H1 (cell line): ENCODE data around the gene DOLK. TPM values are rescaled to one million over a fixed set of nuclear protein-coding genes. Genes with fewer than 3 reads are reported as not detected.

ENCODE experiments used
- CTCF ChIA-PET: fragments of 300-600 bp; sonication (Branson Sonifier 250); formaldehyde crosslinking; loops from one replicate; lab custom pipeline; 2021; ENCODE audit not compliant: partially characterized antibody; lab: Charles Lee
- POLR2A ChIA-PET: fragments of 300-600 bp; sonication (Branson Sonifier 250); formaldehyde crosslinking; loops from one replicate; lab custom pipeline; 2021; ENCODE audit warnings: inconsistent platforms; ENCODE audit not compliant: partially characterized antibody; lab: Charles Lee
- DNase-seq, 2 experiments: peaks; one replicate each; pipeline versions ENCODE4 v3.0.0 to v3.0.0-alpha.2; 2010 to 2022; ENCODE audit warnings: low spot score in 2 of 2, low read depth in 1 of 2, mixed read lengths in 1 of 2
- FAIRE-seq: peaks from 2 replicates; lab custom pipeline; 2011; peaks lifted over from hg19 to GRCh38; lab: Jason Lieb, UNC
- H2AFZ ChIP-seq: 2 replicates; pipeline ENCODE4 v1.8.1; 2012; ENCODE audit warnings: low read length, inconsistent platforms
- H2AK5ac ChIP-seq: 2 replicates; pipeline ENCODE4 v1.6.1; 2013; ENCODE audit warnings: low read depth, low read length
- H2BK120ac ChIP-seq: replicated peaks from 2 replicates; pipeline ENCODE3; 2013; ENCODE audit warnings: low read depth, low read length, inconsistent platforms
- H2BK12ac ChIP-seq: 2 replicates; pipeline ENCODE4 v1.6.1; 2013; ENCODE audit warnings: low read depth, low read length
- H2BK15ac ChIP-seq: 2 replicates; pipeline ENCODE4 v1.6.1; 2013; ENCODE audit warnings: low read length
- H2BK20ac ChIP-seq: 2 replicates; pipeline ENCODE4 v1.6.1; 2013; ENCODE audit warnings: low read length
- H2BK5ac ChIP-seq: 2 replicates; pipeline ENCODE4 v1.6.1; 2013; ENCODE audit warnings: low read depth, low read length
- H3K14ac ChIP-seq: 2 replicates; pipeline ENCODE4 v1.6.1; 2013; ENCODE audit warnings: inconsistent platforms; ENCODE audit not compliant: insufficient read length
- H3K18ac ChIP-seq: 2 replicates; pipeline ENCODE4 v1.6.1; 2013; ENCODE audit warnings: low read length; ENCODE audit errors: extremely low read depth
- H3K23ac ChIP-seq: 2 replicates; pipeline ENCODE4 v1.6.1; 2013; ENCODE audit warnings: inconsistent platforms; ENCODE audit not compliant: insufficient read length
- H3K23me2 ChIP-seq: 2 replicates; pipeline ENCODE4 v1.6.1; 2013; ENCODE audit warnings: low read depth, low read length
- H3K27ac ChIP-seq: 2 replicates; pipeline ENCODE4 v1.6.1; 2011; ENCODE audit warnings: low read depth, low read length, inconsistent platforms
- H3K27me3 ChIP-seq, 4 experiments: replicated peaks in 1 of 4; 1 replicate in 1 of 4; 2 replicates in 3 of 4; pipeline versions ENCODE4 v1.6.1 to v1.8.1; 2011 to 2013; ENCODE audit warnings: low read length in 3 of 4, mild to moderate bottlenecking in 3 of 4, inconsistent platforms in 2 of 4, mixed read lengths in 2 of 4, moderate library complexity in 1 of 4; ENCODE audit not compliant: control insufficient read depth in 3 of 4, insufficient read depth in 3 of 4; ENCODE audit errors: extremely low read depth in 1 of 4
- H3K36me3 ChIP-seq, 4 experiments: 2 replicates each; pipeline versions ENCODE4 v1.6.1 to v1.8.1; 2011 to 2013; ENCODE audit warnings: mild to moderate bottlenecking in 4 of 4, low read length in 3 of 4, moderate library complexity in 2 of 4, control low read depth in 1 of 4, inconsistent platforms in 1 of 4; ENCODE audit not compliant: insufficient read depth in 4 of 4, control insufficient read depth in 2 of 4
- H3K4ac ChIP-seq: replicated peaks from 2 replicates; pipeline ENCODE3; 2013; ENCODE audit warnings: low read length, low read depth, mixed read lengths, inconsistent platforms; ENCODE audit not compliant: insufficient read length
- H3K4me1 ChIP-seq, 4 experiments: replicated peaks in 1 of 4; 1 replicate in 1 of 4; 2 replicates in 3 of 4; pipeline versions ENCODE4 v1.6.1 to v1.8.1; 2011 to 2013; ENCODE audit warnings: low read length in 3 of 4, inconsistent platforms in 2 of 4, mixed read lengths in 1 of 4; ENCODE audit not compliant: insufficient read depth in 4 of 4, control insufficient read depth in 3 of 4
- H3K4me2 ChIP-seq, 2 experiments: 2 replicates each; pipeline versions ENCODE4 v1.6.1 to v1.8.1; 2011 to 2013; ENCODE audit warnings: low read depth in 2 of 2, low read length in 2 of 2, control low read depth in 1 of 2, inconsistent platforms in 1 of 2, mild to moderate bottlenecking in 1 of 2; ENCODE audit not compliant: insufficient read depth in 1 of 2
- H3K4me3 ChIP-seq, 4 experiments: fragments of 200-600, 300-600 bp in 1 of 4; sonication (generic), shearing (Covaris generic), sonication (Bioruptor Twin) in 1 of 4; 2 replicates each; pipeline versions ENCODE4 v1.5.1 to v1.8.1; 2011 to 2016; ENCODE audit warnings: low read length in 4 of 4, low read depth in 3 of 4, control low read depth in 2 of 4, inconsistent platforms in 2 of 4, mild to moderate bottlenecking in 2 of 4, mixed read lengths in 1 of 4, moderate library complexity in 1 of 4; ENCODE audit not compliant: insufficient read depth in 2 of 4; ENCODE audit errors: extremely low read depth in 1 of 4
- H3K56ac ChIP-seq: replicated peaks from 2 replicates; pipeline ENCODE3; 2013; ENCODE audit warnings: low read depth, mild to moderate bottlenecking, mixed read lengths, low read length, inconsistent platforms; ENCODE audit not compliant: insufficient read length
- H3K79me1 ChIP-seq: 2 replicates; pipeline ENCODE4 v1.6.1; 2013; ENCODE audit warnings: low read depth, low read length, control low read depth
- H3K79me2 ChIP-seq, 2 experiments: 2 replicates each; pipeline versions ENCODE4 v1.6.1 to v1.8.1; 2012 to 2013; ENCODE audit warnings: low read length in 2 of 2, mild to moderate bottlenecking in 2 of 2, inconsistent platforms in 1 of 2; ENCODE audit not compliant: insufficient read depth in 2 of 2, control insufficient read depth in 1 of 2
- H3K9ac ChIP-seq, 4 experiments: replicated peaks in 1 of 4; 1 replicate in 1 of 4; 2 replicates in 3 of 4; pipeline versions ENCODE4 v1.6.1 to v1.8.1; 2011 to 2013; ENCODE audit warnings: low read depth in 3 of 4, low read length in 3 of 4, control low read depth in 2 of 4, mild to moderate bottlenecking in 2 of 4, moderate library complexity in 2 of 4, inconsistent platforms in 1 of 4; ENCODE audit errors: extremely low read depth in 1 of 4
- H3K9me3 ChIP-seq, 2 experiments: 2 replicates each; pipeline versions ENCODE4 v1.6.1 to v1.8.1; 2012 to 2013; ENCODE audit warnings: mild to moderate bottlenecking in 2 of 2, moderate library complexity in 2 of 2, control low read depth in 1 of 2, inconsistent platforms in 1 of 2, low read depth in 1 of 2, low read length in 1 of 2, mixed read lengths in 1 of 2; ENCODE audit not compliant: insufficient read depth in 2 of 2
- H4K20me1 ChIP-seq, 2 experiments: replicated peaks in 1 of 2; 2 replicates each; pipeline versions ENCODE3 to v1.8.1; 2011 to 2013; ENCODE audit warnings: inconsistent platforms in 2 of 2, low read length in 2 of 2, mild to moderate bottlenecking in 1 of 2; ENCODE audit not compliant: insufficient read depth in 2 of 2, control insufficient read depth in 1 of 2
- H4K5ac ChIP-seq: 2 replicates; pipeline ENCODE4 v1.6.1; 2013; ENCODE audit warnings: low read length, low read depth, mixed read lengths, inconsistent platforms; ENCODE audit not compliant: insufficient read length
- H4K8ac ChIP-seq: 2 replicates; pipeline ENCODE4 v1.8.0; 2013; ENCODE audit warnings: mild to moderate bottlenecking, moderate library complexity, low read length, inconsistent platforms; ENCODE audit not compliant: insufficient read depth; ENCODE audit errors: extremely low read depth
- H4K91ac ChIP-seq: replicated peaks from 2 replicates; pipeline ENCODE3; 2013; ENCODE audit warnings: low read length, mixed read lengths, inconsistent platforms; ENCODE audit not compliant: insufficient read length
- ATF3 ChIP-seq: IDR thresholded peaks from 2 replicates; pipeline ENCODE4 v1.6.1; 2011; ENCODE audit warnings: low read depth, mild to moderate bottlenecking, low read length; ENCODE audit not compliant: insufficient read depth
- BRCA1 ChIP-seq: IDR thresholded peaks from 2 replicates; pipeline ENCODE4 v1.6.1; 2012; ENCODE audit warnings: low read depth, low read length, improper control_type of control experiment
- EZH2 ChIP-seq: fragments of 200-600 bp; sonication (generic); IDR thresholded peaks from 2 replicates; pipeline ENCODE4 v1.7.1; 2012; ENCODE audit warnings: low read depth, mild to moderate bottlenecking, moderate library complexity, low read length, inconsistent platforms; ENCODE audit not compliant: severe bottlenecking
- PHF8 ChIP-seq: fragments of 200-600 bp; sonication (generic); conservative IDR thresholded peaks from 2 replicates; pipeline ENCODE4 v1.7.1; 2012; ENCODE audit warnings: low read depth, mild to moderate bottlenecking, inconsistent platforms, low read length, moderate library complexity
- POU5F1 ChIP-seq: IDR thresholded peaks from 2 replicates; pipeline ENCODE4 v1.6.1; 2011; ENCODE audit warnings: low read depth, mild to moderate bottlenecking, low read length, moderate library complexity
- SIRT6 ChIP-seq: IDR thresholded peaks from one replicate; pipeline ENCODE4 v1.7.1; 2012; ENCODE audit warnings: low read length, inconsistent platforms
- SRF ChIP-seq: IDR thresholded peaks from 2 replicates; pipeline ENCODE4 v1.6.1; 2011; ENCODE audit warnings: mild to moderate bottlenecking, low read depth, low read length, moderate library complexity
- TAF1 ChIP-seq: IDR thresholded peaks from 2 replicates; pipeline ENCODE4 v1.6.1; 2011; ENCODE audit warnings: mild to moderate bottlenecking, low read depth, low read length
- WGBS, 2 experiments: shearing (Covaris generic) in 1 of 2; methylation state at CpG; one replicate each; pipeline versions ENCODE4 v1.1.6 to v1.1.7; 2013 to 2015; ENCODE audit warnings: low lambda C conversion rate in 2 of 2, mixed read lengths in 2 of 2, inconsistent platforms in 1 of 2, low coverage in 1 of 2, missing lambda C conversion rate in 1 of 2; ENCODE audit not compliant: insufficient replicate concordance in 2 of 2, insufficient coverage in 1 of 2, insufficient read length in 1 of 2; ENCODE audit errors: extremely low coverage in 1 of 2, missing lambda C conversion rate in 1 of 2; 5-methylcytosine and 5-hydroxymethylcytosine counted together
- polyA plus RNA-seq, 7 experiments: library from polyadenylated mRNA; depleted of rRNA in 3 of 7; stranded (reverse) in 5 of 7; unstranded in 2 of 7; fragments of >200 nt in 5 of 7; fragments of 200-250 nt in 2 of 7; gene quantifications; 1 replicate in 5 of 7; 2 replicates in 1 of 7; 4 replicates in 1 of 7; pipeline versions ENCODE4 v1.2.1 to v1.2.3, GENCODE V29; 2011 to 2013; ENCODE audit warnings: missing spikeins in 2 of 7, mixed read lengths in 2 of 7
- total RNA-seq: library from RNA; stranded (reverse); fragmentation: NEBNext Ultra II Directional; extraction: Animal tissue kit (Norgen Biotek cat#: 25700); gene quantifications from 2 replicates; pipeline ENCODE4 v1.2.1, GENCODE V29; 2021

DOLK gene
- total and polyA plus RNA-seq, 2 of the 8 experiments (the other 6 are each of a cell fraction or from before 2014, with no cell fraction given), result 17.2 to 44.3 TPM

GRCh38 chr9:128917151-128917849, 30.1 kb downstream of the DOLK start:
- Histone ChIP-seq H3K4me2 (no peak overlapping the region), H3K79me2 (peaks cover 0 to 25% of the 10 kb centered on the region in 2 experiments; a peak in 2 of 4 replicates), H3K4me1 (peaks cover 0 to 19% (median 9%) of the 10 kb centered on the region in 4 experiments; a peak in 6 of 7 replicates), H3K4me3 (no peak overlapping the region), H3K9me3 (no peaks in the 10 kb centered on the region), H2BK20ac (no peak overlapping the region), H2BK120ac (no peak overlapping the region), H2BK5ac (no peak overlapping the region), H3K23me2 (peaks cover 2% of the 10 kb centered on the region; the same call in 1 of the 2 replicates), H3K56ac (no peak overlapping the region), H3K79me1 (peaks cover 10% of the 10 kb centered on the region; the same call in 1 of the 2 replicates), H3K14ac (no peak overlapping the region), H4K5ac (no peak overlapping the region), H3K9ac (no peak overlapping the region), H4K91ac (no peak overlapping the region), H2AFZ (no peak overlapping the region), H4K8ac (no peak overlapping the region), H3K27me3 (no peaks in the 10 kb centered on the region), H3K23ac (no peak overlapping the region), H2BK15ac (no peak overlapping the region), H4K20me1 (peaks cover 9% of the 10 kb centered on the region in 2 experiments), H3K36me3 (peaks cover 0 to 24% (median 20%) of the 10 kb centered on the region in 4 experiments), H3K18ac (no peak overlapping the region), H2AK5ac (no peak overlapping the region), H3K4ac (no peak overlapping the region), H3K27ac (no peak overlapping the region), H2BK12ac (no peak overlapping the region)
- CTCF ChIA-PET, result interaction anchor here (3.9 kb wide), 1 partner anchor 11 kb away, joined by 26 read pairs; no protein-coding TSS in a partner anchor
- POLR2A ChIA-PET, result interaction anchor here (1.1 to 1.8 kb wide), 2 partner anchors 11 to 29 kb away, joined by 3 to 4 read pairs; no protein-coding TSS in a partner anchor
- TF ChIP-seq SRF (no peak), EZH2 (no peak), POU5F1 (no peak), ATF3 (no peak), TAF1 (no peak), SIRT6 (no peak), BRCA1 (no peak), PHF8 (no peak)
- DNase-seq (no peak), FAIRE-seq (no peak)
- WGBS, 2 experiments, result 96% methylated on average over 26 of the region's 26 CpGs; no CpG with 5 or more reads in 1 of the 2 experiments
